Measurements from ENCODE around the gene ANTXR2.

Gene ANTXR2

GRCh38 chr4:80065601-80066000 is 7.4 kb downstream of the ANTXR2 start:
- Mint-ChIP-seq H3K27me3 (no peaks in the 10 kb centered on the region), H3K4me3 (no peak overlapping the region), H3K4me1 (ENCODE audit: low read depth) (peaks cover 35% of the 10 kb centered on the region), H3K36me3 (peaks cover 25% of the 10 kb centered on the region), H3K27ac (no peak overlapping the region), H3K9me3 (ENCODE audit: low read depth) (no peaks in the 10 kb centered on the region)

GRCh38 chr4:80062527-80062926 is 10.5 kb downstream of the ANTXR2 start:
- peaks cover 35% of the 10 kb centered on the region for H3K4me1 Mint-ChIP-seq (ENCODE audit: low read depth)
- H3K36me3 Mint-ChIP-seq: peaks cover 23% of the 10 kb centered on the region
- no peaks in the 10 kb centered on the region for H3K27me3 Mint-ChIP-seq
- H3K27ac Mint-ChIP-seq: no peak overlapping the region
- H3K9me3 Mint-ChIP-seq (ENCODE audit: low read depth): no peaks in the 10 kb centered on the region
- H3K4me3 Mint-ChIP-seq: no peak overlapping the region

GRCh38 chr4:80060804-80061203 is 12.2 kb downstream of the ANTXR2 start:
- H3K36me3 Mint-ChIP-seq: peaks cover 25% of the 10 kb centered on the region
- H3K4me3 Mint-ChIP-seq: no peak overlapping the region
- no peaks in the 10 kb centered on the region for H3K27me3 Mint-ChIP-seq
- no peak overlapping the region for H3K27ac Mint-ChIP-seq
- H3K9me3 Mint-ChIP-seq (ENCODE audit: low read depth): no peaks in the 10 kb centered on the region
- peaks cover 40% of the 10 kb centered on the region for H3K4me1 Mint-ChIP-seq (ENCODE audit: low read depth)

GRCh38 chr4:80058740-80059139 is 14.3 kb downstream of the ANTXR2 start:
- Mint-ChIP-seq H3K4me3 (peak overlapping the region; percentile 75), H3K9me3 (ENCODE audit: low read depth) (no peaks in the 10 kb centered on the region), H3K36me3 (peaks cover 27% of the 10 kb centered on the region), H3K27ac (peak overlapping the region; percentile 90), H3K4me1 (ENCODE audit: low read depth) (peaks cover 45% of the 10 kb centered on the region), H3K27me3 (no peaks in the 10 kb centered on the region)

- peaks cover 36% of the 10 kb centered on the region for H3K4me1 Mint-ChIP-seq (ENCODE audit: low read depth)
- H3K36me3 Mint-ChIP-seq: peaks cover 46% of the 10 kb centered on the region
- no peaks in the 10 kb centered on the region for H3K27me3 Mint-ChIP-seq
- H3K4me3 Mint-ChIP-seq: no peak overlapping the region
- H3K27ac Mint-ChIP-seq: no peak overlapping the region
- H3K9me3 Mint-ChIP-seq (ENCODE audit: low read depth): no peaks in the 10 kb centered on the region
Measured at GRCh38 chr4:80054375-80054774, 18.7 kb downstream of the ANTXR2 start.

GRCh38 chr4:80053140-80053910 is 19.7 kb downstream of the ANTXR2 start:
- no peak overlapping the region for H3K4me3 Mint-ChIP-seq
- no peaks in the 10 kb centered on the region for H3K27me3 Mint-ChIP-seq
- no peak overlapping the region for H3K27ac Mint-ChIP-seq
- H3K36me3 Mint-ChIP-seq: peaks cover 48% of the 10 kb centered on the region
- no peaks in the 10 kb centered on the region for H3K9me3 Mint-ChIP-seq (ENCODE audit: low read depth)
- peaks cover 26% of the 10 kb centered on the region for H3K4me1 Mint-ChIP-seq (ENCODE audit: low read depth)

GRCh38 chr4:80049813-80050534 is 23.1 kb downstream of the ANTXR2 start:
- H3K27ac Mint-ChIP-seq: no peak overlapping the region
- peaks cover 5% of the 10 kb centered on the region for H3K4me1 Mint-ChIP-seq (ENCODE audit: low read depth)
- H3K36me3 Mint-ChIP-seq: peaks cover 41% of the 10 kb centered on the region
- no peak overlapping the region for H3K4me3 Mint-ChIP-seq
- no peaks in the 10 kb centered on the region for H3K27me3 Mint-ChIP-seq
- H3K9me3 Mint-ChIP-seq (ENCODE audit: low read depth): no peaks in the 10 kb centered on the region

- Mint-ChIP-seq H3K27me3 (no peaks in the 10 kb centered on the region), H3K9me3 (ENCODE audit: low read depth) (no peaks in the 10 kb centered on the region), H3K4me1 (ENCODE audit: low read depth) (peaks cover 4% of the 10 kb centered on the region), H3K4me3 (no peak overlapping the region), H3K36me3 (peaks cover 39% of the 10 kb centered on the region), H3K27ac (no peak overlapping the region)
Measured at GRCh38 chr4:80049402-80049801, 23.6 kb downstream of the ANTXR2 start.

- peaks cover 28% of the 10 kb centered on the region for H3K36me3 Mint-ChIP-seq
- H3K4me3 Mint-ChIP-seq: no peak overlapping the region
- H3K27ac Mint-ChIP-seq: no peak overlapping the region
- no peaks in the 10 kb centered on the region for H3K9me3 Mint-ChIP-seq (ENCODE audit: low read depth)
- H3K27me3 Mint-ChIP-seq: no peaks in the 10 kb centered on the region
- H3K4me1 Mint-ChIP-seq (ENCODE audit: low read depth): peaks cover 2% of the 10 kb centered on the region
Measured at GRCh38 chr4:80045786-80046185, 27.2 kb downstream of the ANTXR2 start.

GRCh38 chr4:80043541-80043940 is 29.5 kb downstream of the ANTXR2 start:
- H3K4me1 Mint-ChIP-seq (ENCODE audit: low read depth): peaks cover 4% of the 10 kb centered on the region
- no peak overlapping the region for H3K4me3 Mint-ChIP-seq
- H3K36me3 Mint-ChIP-seq: peaks cover 24% of the 10 kb centered on the region
- no peak overlapping the region for H3K27ac Mint-ChIP-seq
- H3K27me3 Mint-ChIP-seq: no peaks in the 10 kb centered on the region
- H3K9me3 Mint-ChIP-seq (ENCODE audit: low read depth): no peaks in the 10 kb centered on the region

- Mint-ChIP-seq H3K4me3 (no peak overlapping the region), H3K4me1 (ENCODE audit: low read depth) (peaks cover 5% of the 10 kb centered on the region), H3K9me3 (ENCODE audit: low read depth) (no peaks in the 10 kb centered on the region), H3K27ac (no peak overlapping the region), H3K27me3 (no peaks in the 10 kb centered on the region), H3K36me3 (peaks cover 24% of the 10 kb centered on the region)
Measured at GRCh38 chr4:80042821-80043220, 30.2 kb downstream of the ANTXR2 start.

- no peaks in the 10 kb centered on the region for H3K9me3 Mint-ChIP-seq (ENCODE audit: low read depth)
- no peak overlapping the region for H3K4me3 Mint-ChIP-seq
- H3K4me1 Mint-ChIP-seq (ENCODE audit: low read depth): peaks cover 27% of the 10 kb centered on the region
- peaks cover 23% of the 10 kb centered on the region for H3K36me3 Mint-ChIP-seq
- H3K27me3 Mint-ChIP-seq: no peaks in the 10 kb centered on the region
- H3K27ac Mint-ChIP-seq: no peak overlapping the region
Measured at GRCh38 chr4:80037864-80038263, 35.2 kb downstream of the ANTXR2 start.

- Mint-ChIP-seq H3K4me1 (ENCODE audit: low read depth) (peaks cover 27% of the 10 kb centered on the region), H3K27ac (peak overlapping the region; percentile 84), H3K36me3 (peaks cover 22% of the 10 kb centered on the region), H3K27me3 (no peaks in the 10 kb centered on the region), H3K4me3 (peak overlapping the region; percentile 49), H3K9me3 (ENCODE audit: low read depth) (no peaks in the 10 kb centered on the region)
Measured at GRCh38 chr4:80036949-80037685, 35.9 kb downstream of the ANTXR2 start.

- H3K27ac Mint-ChIP-seq: no peak overlapping the region
- H3K4me1 Mint-ChIP-seq (ENCODE audit: low read depth): peaks cover 25% of the 10 kb centered on the region
- no peaks in the 10 kb centered on the region for H3K9me3 Mint-ChIP-seq (ENCODE audit: low read depth)
- no peaks in the 10 kb centered on the region for H3K27me3 Mint-ChIP-seq
- H3K4me3 Mint-ChIP-seq: no peak overlapping the region
- H3K36me3 Mint-ChIP-seq: peaks cover 20% of the 10 kb centered on the region
Measured at GRCh38 chr4:80036306-80036705, 36.7 kb downstream of the ANTXR2 start.

- Mint-ChIP-seq H3K27ac (no peak overlapping the region), H3K4me3 (no peak overlapping the region), H3K4me1 (ENCODE audit: low read depth) (peaks cover 25% of the 10 kb centered on the region), H3K27me3 (no peaks in the 10 kb centered on the region), H3K9me3 (ENCODE audit: low read depth) (no peaks in the 10 kb centered on the region), H3K36me3 (peaks cover 20% of the 10 kb centered on the region)
Measured at GRCh38 chr4:80035336-80035735, 37.7 kb downstream of the ANTXR2 start.

Measured in activated naive CD8-positive, alpha-beta T cell (primary cell).